CD4-positive, alpha-beta T cell treated with Interferon gamma for 1 hour (primary cell): ENCODE data around the gene ZNF705A.
A peak's percentile ranks its signal among the peaks of the same experiment; 100 is the strongest.
"Not testable (repeated sequence)": the region's sequence is repeated elsewhere in the genome, so short reads cannot be mapped to it uniquely, and the experiment has no call there.

ENCODE experiments used
- DNase-seq: peaks from one replicate; pipeline ENCODE4 v3.0.0-alpha.2; 2020

ZNF705A gene

GRCh38 chr12:8188088-8188487 is 31.3 kb downstream of the ZNF705A start:
- not testable (repeated sequence) for DNase-seq

- not testable (repeated sequence) for DNase-seq
Measured at GRCh38 chr12:8197685-8198308, 41.0 kb downstream of the ZNF705A start.

- DNase-seq, result not testable (repeated sequence)
Measured at GRCh38 chr12:8218711-8219382, 62.0 kb downstream of the ZNF705A start.

GRCh38 chr12:8221375-8221774 is 64.6 kb downstream of the ZNF705A start:
- DNase-seq, result not testable (repeated sequence)

GRCh38 chr12:8221844-8222243 is 65.0 kb downstream of the ZNF705A start:
- not testable (repeated sequence) for DNase-seq

- not testable (repeated sequence) for DNase-seq
Measured at GRCh38 chr12:8222303-8222702, 65.5 kb downstream of the ZNF705A start.

GRCh38 chr12:8223646-8224045 is 66.8 kb downstream of the ZNF705A start:
- DNase-seq, result not testable (repeated sequence)

GRCh38 chr12:8224782-8225181 is 68.0 kb downstream of the ZNF705A start:
- not testable (repeated sequence) for DNase-seq

GRCh38 chr12:8226355-8226754 is 69.5 kb downstream of the ZNF705A start:
- DNase-seq, result no peak

- peak; percentile 24 for DNase-seq
Measured at GRCh38 chr12:8226992-8227731, 70.3 kb downstream of the ZNF705A start, which contains the start of gene FAM90A1. Gene FAM90A1, minus strand, starts transcription at chr12:8227618. Its CDS starts 2,786 bp downstream, at chr12:8224832.

- DNase-seq, result not testable (repeated sequence)
Measured at GRCh38 chr12:8227732-8228077, 70.9 kb downstream of the ZNF705A start.

- DNase-seq, result not testable (repeated sequence)
Measured at GRCh38 chr12:8228607-8229006, 71.8 kb downstream of the ZNF705A start.

GRCh38 chr12:8229486-8229885 is 72.7 kb downstream of the ZNF705A start:
- DNase-seq, result not testable (repeated sequence)
